ENCODE measurements around the gene CDCA3. TPM values are rescaled to one million over a fixed set of nuclear protein-coding genes. Genes with fewer than 3 reads are reported as not detected.
A peak's percentile ranks its signal among the peaks of the same experiment; 100 is the strongest.

Gene CDCA3
- total and polyA plus RNA-seq, 2 of the 4 experiments (the other 2 are of a cell fraction): 23.5 to 61.0 TPM

DNA sequence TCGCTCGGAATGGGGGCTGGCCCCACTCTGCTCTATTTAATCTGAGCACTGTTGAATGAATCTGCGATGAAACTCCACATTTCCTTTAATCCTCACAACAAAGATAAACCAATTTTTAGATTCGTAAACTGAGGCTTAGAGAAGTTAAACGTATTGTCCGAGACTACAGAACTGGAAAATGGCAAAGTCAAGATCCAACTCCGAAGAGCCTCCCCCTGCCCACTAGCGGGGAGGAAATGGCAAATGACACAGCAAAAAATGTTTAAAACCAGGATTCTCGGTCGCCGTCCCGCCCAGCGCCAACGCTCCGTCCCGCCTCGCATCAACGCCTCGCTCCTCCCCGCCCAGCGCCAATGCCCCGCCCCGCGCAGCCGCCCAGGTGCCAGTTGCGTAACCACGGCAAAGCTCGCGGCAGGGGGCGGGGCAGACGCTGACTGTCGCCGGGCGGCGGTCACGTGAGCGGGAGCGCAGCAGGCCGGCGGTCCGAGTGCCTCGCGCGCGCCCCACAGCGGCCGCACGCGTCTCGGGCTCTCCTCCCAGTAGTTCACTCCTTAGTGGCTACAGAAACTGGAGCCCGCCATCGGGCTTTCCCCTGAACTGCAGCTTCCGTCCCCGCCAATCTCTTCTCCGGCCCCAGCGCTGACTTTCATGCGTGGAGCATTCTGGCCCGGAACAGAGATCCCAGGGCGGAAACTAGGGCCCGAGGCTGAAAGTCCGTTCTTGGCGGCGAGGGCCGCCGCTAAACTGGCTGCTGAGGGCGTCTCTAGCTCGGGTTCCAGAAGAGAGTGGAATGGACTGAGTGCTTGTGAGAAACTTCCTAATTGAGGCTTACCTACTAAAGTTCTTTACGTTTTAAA lies 39.9 kb upstream of the CDCA3 start:
- in situ Hi-C loops (cut with MboI; ENCODE audit: low sequenced_read_pairs): no loop called here
- H3K27me3 ChIP-seq (ENCODE audit: control insufficient read depth, insufficient read depth, low read length): no peaks in the 10 kb centered on the region
- peak overlapping the region; percentile 87 for H3K4ac ChIP-seq (ENCODE audit: low read depth, low read length)
- DNase-seq (peak; percentile 94), ATAC-seq (ENCODE audit: low read depth) (peak; percentile 97)
- peak overlapping the region; percentile 62 for H3K18ac ChIP-seq (ENCODE audit: low read depth, low read length)
- H3K36me3 ChIP-seq (ENCODE audit: control insufficient read depth, insufficient read depth, low read length): 0 out of 2 replicates have a peak, but pooled peaks cover 1% of the 10 kb centered on the region
- peak overlapping the region; percentile 63; the same call in 2 of the 3 replicates for H2BK15ac ChIP-seq (ENCODE audit: low read depth, low read length)
- WGBS, 2 experiments (ENCODE audit: extremely low coverage in 2 of 2, insufficient read length in 1 of 2): 3% methylated on average over 35 of the region's 68 CpGs; no CpG with 5 or more reads in 1 of the 2 experiments
- CTCF ChIA-PET: interaction anchor here (0.6 to 2.0 kb wide), 11 partner anchors 13 to 56 kb away, joined by 3 to 17 read pairs (median 4); partner anchors contain the start of genes LRRC23 and SPSB2
- peak overlapping the region; percentile 92 for H4K91ac ChIP-seq (ENCODE audit: insufficient read depth, low read depth, low read length)
- intact Hi-C loops (cut with micrococcal nuclease): loop anchor here (1.0 kb wide), 2 partner anchors 18 to 66 kb away; partner anchors contain the start of gene SPSB2
- BruUV-seq (replicated peaks): no TSS peak
- 0 out of 2 replicates have a peak, but pooled peaks cover 12% of the 10 kb centered on the region for H3K9me1 ChIP-seq (ENCODE audit: insufficient read depth, low read length)
- peak overlapping the region; percentile 96 for H4K5ac ChIP-seq (ENCODE audit: low read depth, low read length)
- peak overlapping the region; percentile 84 for H3K56ac ChIP-seq (ENCODE audit: extremely low read depth, insufficient read depth, low read length)
- peak overlapping the region; percentile 78 for H2AK9ac ChIP-seq (replicated peaks; ENCODE audit: low read depth, low read length, poor library complexity)
- peak overlapping the region; percentile 79 for H3K9ac ChIP-seq (ENCODE audit: low read depth, low read length)
- H2AFZ ChIP-seq (replicated peaks; ENCODE audit: low read length, poor library complexity): peak overlapping the region; percentile 95
- peaks cover 2% of the 10 kb centered on the region; the same call in 1 of the 2 replicates for H3K4me1 ChIP-seq (ENCODE audit: control insufficient read depth, insufficient read depth, low read length)
- peak overlapping the region; percentile 99 for H4K8ac ChIP-seq (ENCODE audit: low read depth in 2 of 2, low read length in 2 of 2)
- H3K14ac ChIP-seq (replicated peaks; ENCODE audit: low read depth, low read length): peak overlapping the region; percentile 78
- no peaks in the 10 kb centered on the region for H4K20me1 ChIP-seq (ENCODE audit: insufficient read depth, low read length)
- no peaks in the 10 kb centered on the region for H3K9me3 ChIP-seq (ENCODE audit: control insufficient read depth, insufficient read depth, low read length)
- peak overlapping the region; percentile 39 for H3K4me3 ChIP-seq (ENCODE audit: insufficient read depth, low read depth, low read length)
- peak overlapping the region; percentile 76 for H3K23ac ChIP-seq (ENCODE audit: low read depth, low read length)
- peak overlapping the region; percentile 88; the same call in 1 of the 2 replicates for H2AK5ac ChIP-seq (ENCODE audit: low read depth, low read length)
- POLR2A ChIA-PET (ENCODE audit: unreplicated experiment): interaction anchor here (0.5 to 1.4 kb wide), 8 partner anchors 9 to 930 kb away, joined by 3 to 12 read pairs (median 5); partner anchors contain the start of gene SPSB2
- peak overlapping the region; percentile 61 for H3K4me2 ChIP-seq (ENCODE audit: low read depth, low read length)
- dilution Hi-C loops (cut with HindIII; ENCODE audit: low sequenced_read_pairs, unreplicated experiment): no loop called here
- peak overlapping the region; percentile 90 for H3K27ac ChIP-seq (ENCODE audit: insufficient read depth, low read length)
- peak overlapping the region; percentile 75 for H2BK120ac ChIP-seq (ENCODE audit: low read depth, low read length)
- peak overlapping the region; percentile 73 for H2BK20ac ChIP-seq (ENCODE audit: low read depth, low read length)
- peak overlapping the region; percentile 86 for H2BK5ac ChIP-seq (ENCODE audit: low read depth, low read length, poor library complexity, severe bottlenecking)
- H3K79me1 ChIP-seq (ENCODE audit: low read depth in 1 of 2, low read length in 2 of 2): peaks cover 5 to 20% of the 10 kb centered on the region in 2 experiments; a peak in 3 of 4 replicates
- peak; percentile 97 for TF ChIP-seq BHLHE40 (IDR thresholded peaks at IDR 0.05; ENCODE audit: low read depth, low read length)
- TF ChIP-seq POLR2A (IDR thresholded peaks at IDR 0.05; ENCODE audit: low read depth, low read length): peak; percentile 92
- TF ChIP-seq CHD1 (IDR thresholded peaks at IDR 0.05; ENCODE audit: low read depth, low read length): no peak; the same call in 1 of the 2 replicates
- peak; percentile 100 for TF ChIP-seq CEBPB (IDR thresholded peaks at IDR 0.05; ENCODE audit: low read depth, low read length)
- 0 out of 2 replicates have a peak, but pooled peaks have one; percentile 14 for TF ChIP-seq FOS (IDR thresholded peaks at IDR 0.05; ENCODE audit: low read depth, low read length)
- peak; percentile 53 for TF ChIP-seq RAD21 (IDR thresholded peaks at IDR 0.05; ENCODE audit: low read length)
- peak; percentile 96; the same call in 1 of the 2 replicates for TF ChIP-seq MAZ (IDR thresholded peaks at IDR 0.05; ENCODE audit: borderline replicate concordance, low read depth, low read length)
- TF ChIP-seq, protein P1, sequence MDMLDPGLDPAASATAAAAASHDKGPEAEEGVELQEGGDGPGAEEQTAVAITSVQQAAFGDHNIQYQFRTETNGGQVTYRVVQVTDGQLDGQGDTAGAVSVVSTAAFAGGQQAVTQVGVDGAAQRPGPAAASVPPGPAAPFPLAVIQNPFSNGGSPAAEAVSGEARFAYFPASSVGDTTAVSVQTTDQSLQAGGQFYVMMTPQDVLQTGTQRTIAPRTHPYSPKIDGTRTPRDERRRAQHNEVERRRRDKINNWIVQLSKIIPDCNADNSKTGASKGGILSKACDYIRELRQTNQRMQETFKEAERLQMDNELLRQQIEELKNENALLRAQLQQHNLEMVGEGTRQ (IDR thresholded peaks at IDR 0.05; ENCODE audit: low read depth, low read length): peak; percentile 98
- TF ChIP-seq, protein P2, sequence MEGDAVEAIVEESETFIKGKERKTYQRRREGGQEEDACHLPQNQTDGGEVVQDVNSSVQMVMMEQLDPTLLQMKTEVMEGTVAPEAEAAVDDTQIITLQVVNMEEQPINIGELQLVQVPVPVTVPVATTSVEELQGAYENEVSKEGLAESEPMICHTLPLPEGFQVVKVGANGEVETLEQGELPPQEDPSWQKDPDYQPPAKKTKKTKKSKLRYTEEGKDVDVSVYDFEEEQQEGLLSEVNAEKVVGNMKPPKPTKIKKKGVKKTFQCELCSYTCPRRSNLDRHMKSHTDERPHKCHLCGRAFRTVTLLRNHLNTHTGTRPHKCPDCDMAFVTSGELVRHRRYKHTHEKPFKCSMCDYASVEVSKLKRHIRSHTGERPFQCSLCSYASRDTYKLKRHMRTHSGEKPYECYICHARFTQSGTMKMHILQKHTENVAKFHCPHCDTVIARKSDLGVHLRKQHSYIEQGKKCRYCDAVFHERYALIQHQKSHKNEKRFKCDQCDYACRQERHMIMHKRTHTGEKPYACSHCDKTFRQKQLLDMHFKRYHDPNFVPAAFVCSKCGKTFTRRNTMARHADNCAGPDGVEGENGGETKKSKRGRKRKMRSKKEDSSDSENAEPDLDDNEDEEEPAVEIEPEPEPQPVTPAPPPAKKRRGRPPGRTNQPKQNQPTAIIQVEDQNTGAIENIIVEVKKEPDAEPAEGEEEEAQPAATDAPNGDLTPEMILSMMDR (conservative IDR thresholded peaks at IDR 0.05; ENCODE audit: low read depth, low read length): peak; percentile 96
- TF ChIP-seq NFE2L2 (IDR thresholded peaks at IDR 0.05; ENCODE audit: low read depth, low read length): peak; percentile 97
- peak; percentile 55 for TF ChIP-seq SMC3 (IDR thresholded peaks at IDR 0.05; ENCODE audit: low read depth, low read length)
- TF ChIP-seq MXI1 (IDR thresholded peaks at IDR 0.05; ENCODE audit: borderline replicate concordance, low read depth, low read length): 0 out of 2 replicates have a peak, but pooled peaks have one; percentile 55
- TF ChIP-seq RCOR1 (IDR thresholded peaks at IDR 0.05; ENCODE audit: insufficient replicate concordance, low read length): no peak
- peak; percentile 76 for TF ChIP-seq MAFK (IDR thresholded peaks at IDR 0.05; ENCODE audit: low read depth, low read length)
